Measurements from ENCODE around the gene CCDC8. TPM values are rescaled to one million over a fixed set of nuclear protein-coding genes. Genes with fewer than 3 reads are reported as not detected.

CCDC8 gene
- total and polyA plus RNA-seq, 2 experiments from 2014 or later: 5.6 to 16.5 TPM

DNA sequence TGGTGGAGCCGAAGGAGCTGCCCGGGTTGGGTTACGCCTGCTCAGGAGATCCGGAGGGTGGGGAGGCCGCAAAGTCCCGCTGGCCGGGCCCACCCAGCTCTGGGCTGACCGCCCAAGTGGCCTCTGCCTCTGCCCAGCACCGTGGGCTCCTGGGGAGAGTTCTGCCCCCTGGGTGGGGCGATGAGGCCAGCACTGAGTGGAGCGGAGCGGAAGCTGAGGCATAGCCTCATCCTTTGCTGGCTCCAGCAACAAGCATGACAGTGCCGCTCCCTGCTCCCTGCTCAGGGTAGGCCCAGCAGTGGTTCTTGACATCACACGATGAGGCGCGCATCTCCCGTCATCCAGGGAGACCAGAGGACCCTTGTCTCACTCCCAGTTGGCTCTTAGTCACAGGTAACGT lies 22.5 kb downstream of the CCDC8 start:
- ATAC-seq (no peak), DNase-seq (ENCODE audit: low spot score) (no peak)
- TF ChIP-seq STAT1 (IDR thresholded peaks at IDR 0.05; ENCODE audit: unreplicated experiment): no peak
- TF ChIP-seq, protein P1, sequence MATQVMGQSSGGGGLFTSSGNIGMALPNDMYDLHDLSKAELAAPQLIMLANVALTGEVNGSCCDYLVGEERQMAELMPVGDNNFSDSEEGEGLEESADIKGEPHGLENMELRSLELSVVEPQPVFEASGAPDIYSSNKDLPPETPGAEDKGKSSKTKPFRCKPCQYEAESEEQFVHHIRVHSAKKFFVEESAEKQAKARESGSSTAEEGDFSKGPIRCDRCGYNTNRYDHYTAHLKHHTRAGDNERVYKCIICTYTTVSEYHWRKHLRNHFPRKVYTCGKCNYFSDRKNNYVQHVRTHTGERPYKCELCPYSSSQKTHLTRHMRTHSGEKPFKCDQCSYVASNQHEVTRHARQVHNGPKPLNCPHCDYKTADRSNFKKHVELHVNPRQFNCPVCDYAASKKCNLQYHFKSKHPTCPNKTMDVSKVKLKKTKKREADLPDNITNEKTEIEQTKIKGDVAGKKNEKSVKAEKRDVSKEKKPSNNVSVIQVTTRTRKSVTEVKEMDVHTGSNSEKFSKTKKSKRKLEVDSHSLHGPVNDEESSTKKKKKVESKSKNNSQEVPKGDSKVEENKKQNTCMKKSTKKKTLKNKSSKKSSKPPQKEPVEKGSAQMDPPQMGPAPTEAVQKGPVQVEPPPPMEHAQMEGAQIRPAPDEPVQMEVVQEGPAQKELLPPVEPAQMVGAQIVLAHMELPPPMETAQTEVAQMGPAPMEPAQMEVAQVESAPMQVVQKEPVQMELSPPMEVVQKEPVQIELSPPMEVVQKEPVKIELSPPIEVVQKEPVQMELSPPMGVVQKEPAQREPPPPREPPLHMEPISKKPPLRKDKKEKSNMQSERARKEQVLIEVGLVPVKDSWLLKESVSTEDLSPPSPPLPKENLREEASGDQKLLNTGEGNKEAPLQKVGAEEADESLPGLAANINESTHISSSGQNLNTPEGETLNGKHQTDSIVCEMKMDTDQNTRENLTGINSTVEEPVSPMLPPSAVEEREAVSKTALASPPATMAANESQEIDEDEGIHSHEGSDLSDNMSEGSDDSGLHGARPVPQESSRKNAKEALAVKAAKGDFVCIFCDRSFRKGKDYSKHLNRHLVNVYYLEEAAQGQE (IDR thresholded peaks at IDR 0.05; ENCODE audit: unreplicated experiment): no peak
- TF ChIP-seq NANOG (IDR thresholded peaks at IDR 0.05; ENCODE audit: borderline replicate concordance): no peak
- TF ChIP-seq ZNF331 (CRISPR knock-in tag; IDR thresholded peaks at IDR 0.05; ENCODE audit: low read depth): no peak
- no peak for TF ChIP-seq EZH2 (IDR thresholded peaks at IDR 0.05; ENCODE audit: low read depth, unreplicated experiment)
- TF ChIP-seq, protein P2, sequence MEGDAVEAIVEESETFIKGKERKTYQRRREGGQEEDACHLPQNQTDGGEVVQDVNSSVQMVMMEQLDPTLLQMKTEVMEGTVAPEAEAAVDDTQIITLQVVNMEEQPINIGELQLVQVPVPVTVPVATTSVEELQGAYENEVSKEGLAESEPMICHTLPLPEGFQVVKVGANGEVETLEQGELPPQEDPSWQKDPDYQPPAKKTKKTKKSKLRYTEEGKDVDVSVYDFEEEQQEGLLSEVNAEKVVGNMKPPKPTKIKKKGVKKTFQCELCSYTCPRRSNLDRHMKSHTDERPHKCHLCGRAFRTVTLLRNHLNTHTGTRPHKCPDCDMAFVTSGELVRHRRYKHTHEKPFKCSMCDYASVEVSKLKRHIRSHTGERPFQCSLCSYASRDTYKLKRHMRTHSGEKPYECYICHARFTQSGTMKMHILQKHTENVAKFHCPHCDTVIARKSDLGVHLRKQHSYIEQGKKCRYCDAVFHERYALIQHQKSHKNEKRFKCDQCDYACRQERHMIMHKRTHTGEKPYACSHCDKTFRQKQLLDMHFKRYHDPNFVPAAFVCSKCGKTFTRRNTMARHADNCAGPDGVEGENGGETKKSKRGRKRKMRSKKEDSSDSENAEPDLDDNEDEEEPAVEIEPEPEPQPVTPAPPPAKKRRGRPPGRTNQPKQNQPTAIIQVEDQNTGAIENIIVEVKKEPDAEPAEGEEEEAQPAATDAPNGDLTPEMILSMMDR (conservative IDR thresholded peaks at IDR 0.05; ENCODE audit: low read depth in 2 of 2): no peak
- no peak for TF ChIP-seq EZH2phosphoT487 (IDR thresholded peaks at IDR 0.05; ENCODE audit: unreplicated experiment)
- no peak for TF ChIP-seq CREB1 (CRISPR knock-in tag; IDR thresholded peaks at IDR 0.05; ENCODE audit: low read depth)
- TF ChIP-seq, protein P3, sequence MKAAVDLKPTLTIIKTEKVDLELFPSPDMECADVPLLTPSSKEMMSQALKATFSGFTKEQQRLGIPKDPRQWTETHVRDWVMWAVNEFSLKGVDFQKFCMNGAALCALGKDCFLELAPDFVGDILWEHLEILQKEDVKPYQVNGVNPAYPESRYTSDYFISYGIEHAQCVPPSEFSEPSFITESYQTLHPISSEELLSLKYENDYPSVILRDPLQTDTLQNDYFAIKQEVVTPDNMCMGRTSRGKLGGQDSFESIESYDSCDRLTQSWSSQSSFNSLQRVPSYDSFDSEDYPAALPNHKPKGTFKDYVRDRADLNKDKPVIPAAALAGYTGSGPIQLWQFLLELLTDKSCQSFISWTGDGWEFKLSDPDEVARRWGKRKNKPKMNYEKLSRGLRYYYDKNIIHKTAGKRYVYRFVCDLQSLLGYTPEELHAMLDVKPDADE (IDR thresholded peaks at IDR 0.05): no peak
- TF ChIP-seq ZNF114 (CRISPR knock-in tag; IDR thresholded peaks at IDR 0.05): no peak
- TF ChIP-seq POLR2AphosphoS5 (IDR thresholded peaks at IDR 0.05; ENCODE audit: low read depth): no peak
- TF ChIP-seq, protein P4, sequence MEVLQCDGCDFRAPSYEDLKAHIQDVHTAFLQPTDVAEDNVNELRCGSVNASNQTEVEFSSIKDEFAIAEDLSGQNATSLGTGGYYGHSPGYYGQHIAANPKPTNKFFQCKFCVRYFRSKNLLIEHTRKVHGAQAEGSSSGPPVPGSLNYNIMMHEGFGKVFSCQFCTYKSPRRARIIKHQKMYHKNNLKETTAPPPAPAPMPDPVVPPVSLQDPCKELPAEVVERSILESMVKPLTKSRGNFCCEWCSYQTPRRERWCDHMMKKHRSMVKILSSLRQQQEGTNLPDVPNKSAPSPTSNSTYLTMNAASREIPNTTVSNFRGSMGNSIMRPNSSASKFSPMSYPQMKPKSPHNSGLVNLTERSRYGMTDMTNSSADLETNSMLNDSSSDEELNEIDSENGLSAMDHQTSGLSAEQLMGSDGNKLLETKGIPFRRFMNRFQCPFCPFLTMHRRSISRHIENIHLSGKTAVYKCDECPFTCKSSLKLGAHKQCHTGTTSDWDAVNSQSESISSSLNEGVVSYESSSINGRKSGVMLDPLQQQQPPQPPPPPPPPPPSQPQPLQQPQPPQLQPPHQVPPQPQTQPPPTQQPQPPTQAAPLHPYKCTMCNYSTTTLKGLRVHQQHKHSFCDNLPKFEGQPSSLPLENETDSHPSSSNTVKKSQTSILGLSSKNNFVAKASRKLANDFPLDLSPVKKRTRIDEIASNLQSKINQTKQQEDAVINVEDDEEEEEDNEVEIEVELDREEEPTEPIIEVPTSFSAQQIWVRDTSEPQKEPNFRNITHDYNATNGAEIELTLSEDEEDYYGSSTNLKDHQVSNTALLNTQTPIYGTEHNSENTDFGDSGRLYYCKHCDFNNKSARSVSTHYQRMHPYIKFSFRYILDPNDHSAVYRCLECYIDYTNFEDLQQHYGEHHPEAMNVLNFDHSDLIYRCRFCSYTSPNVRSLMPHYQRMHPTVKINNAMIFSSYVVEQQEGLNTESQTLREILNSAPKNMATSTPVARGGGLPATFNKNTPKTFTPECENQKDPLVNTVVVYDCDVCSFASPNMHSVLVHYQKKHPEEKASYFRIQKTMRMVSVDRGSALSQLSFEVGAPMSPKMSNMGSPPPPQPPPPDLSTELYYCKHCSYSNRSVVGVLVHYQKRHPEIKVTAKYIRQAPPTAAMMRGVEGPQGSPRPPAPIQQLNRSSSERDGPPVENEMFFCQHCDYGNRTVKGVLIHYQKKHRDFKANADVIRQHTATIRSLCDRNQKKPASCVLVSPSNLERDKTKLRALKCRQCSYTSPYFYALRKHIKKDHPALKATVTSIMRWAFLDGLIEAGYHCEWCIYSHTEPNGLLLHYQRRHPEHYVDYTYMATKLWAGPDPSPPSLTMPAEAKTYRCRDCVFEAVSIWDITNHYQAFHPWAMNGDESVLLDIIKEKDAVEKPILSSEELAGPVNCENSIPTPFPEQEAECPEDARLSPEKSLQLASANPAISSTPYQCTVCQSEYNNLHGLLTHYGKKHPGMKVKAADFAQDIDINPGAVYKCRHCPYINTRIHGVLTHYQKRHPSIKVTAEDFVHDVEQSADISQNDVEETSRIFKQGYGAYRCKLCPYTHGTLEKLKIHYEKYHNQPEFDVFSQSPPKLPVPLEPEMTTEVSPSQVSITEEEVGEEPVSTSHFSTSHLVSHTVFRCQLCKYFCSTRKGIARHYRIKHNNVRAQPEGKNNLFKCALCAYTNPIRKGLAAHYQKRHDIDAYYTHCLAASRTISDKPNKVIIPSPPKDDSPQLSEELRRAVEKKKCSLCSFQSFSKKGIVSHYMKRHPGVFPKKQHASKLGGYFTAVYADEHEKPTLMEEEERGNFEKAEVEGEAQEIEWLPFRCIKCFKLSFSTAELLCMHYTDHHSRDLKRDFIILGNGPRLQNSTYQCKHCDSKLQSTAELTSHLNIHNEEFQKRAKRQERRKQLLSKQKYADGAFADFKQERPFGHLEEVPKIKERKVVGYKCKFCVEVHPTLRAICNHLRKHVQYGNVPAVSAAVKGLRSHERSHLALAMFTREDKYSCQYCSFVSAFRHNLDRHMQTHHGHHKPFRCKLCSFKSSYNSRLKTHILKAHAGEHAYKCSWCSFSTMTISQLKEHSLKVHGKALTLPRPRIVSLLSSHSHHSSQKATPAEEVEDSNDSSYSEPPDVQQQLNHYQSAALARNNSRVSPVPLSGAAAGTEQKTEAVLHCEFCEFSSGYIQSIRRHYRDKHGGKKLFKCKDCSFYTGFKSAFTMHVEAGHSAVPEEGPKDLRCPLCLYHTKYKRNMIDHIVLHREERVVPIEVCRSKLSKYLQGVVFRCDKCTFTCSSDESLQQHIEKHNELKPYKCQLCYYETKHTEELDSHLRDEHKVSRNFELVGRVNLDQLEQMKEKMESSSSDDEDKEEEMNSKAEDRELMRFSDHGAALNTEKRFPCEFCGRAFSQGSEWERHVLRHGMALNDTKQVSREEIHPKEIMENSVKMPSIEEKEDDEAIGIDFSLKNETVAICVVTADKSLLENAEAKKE (CRISPR knock-in tag; IDR thresholded peaks at IDR 0.05): no peak
- no peak for TF ChIP-seq JUNB (IDR thresholded peaks at IDR 0.05; ENCODE audit: unreplicated experiment)
- H3K9me3 Mint-ChIP-seq: no peaks in the 10 kb centered on the region
- Histone ChIP-seq H3K27me3 (ENCODE audit: insufficient read depth) (no peaks in the 10 kb centered on the region), H3K36me3 (ENCODE audit: insufficient read depth) (no peaks in the 10 kb centered on the region; the same call in 1 of the 2 replicates), H3K9me2 (ENCODE audit: insufficient read depth) (no peaks in the 10 kb centered on the region), H4K20me1 (replicated peaks; ENCODE audit: insufficient read depth) (no peaks in the 10 kb centered on the region; the same call in 1 of the 2 replicates), H3K27ac (ENCODE audit: low read depth) (no peak overlapping the region), H3K4me1 (ENCODE audit: insufficient read depth) (no peaks in the 10 kb centered on the region; the same call in 1 of the 2 replicates), H2AFZ (no peak overlapping the region), H3K4me3 (no peak overlapping the region), H3K79me2 (replicated peaks; ENCODE audit: insufficient read depth) (no peaks in the 10 kb centered on the region), H3F3A (replicated peaks; ENCODE audit: low read depth) (peaks cover 12% of the 10 kb centered on the region), H3K4me2 (no peak overlapping the region)
- H3K4me3 Mint-ChIP-seq: no peak overlapping the region
- peaks cover 18% of the 10 kb centered on the region for H3K4me1 Mint-ChIP-seq
- no peak overlapping the region for H3K27ac Mint-ChIP-seq
- H3K27me3 Mint-ChIP-seq (ENCODE audit: insufficient read depth, low read depth, poor library complexity): peaks cover 22% of the 10 kb centered on the region
- H3K36me3 Mint-ChIP-seq (ENCODE audit: low read depth): peaks cover 58% of the 10 kb centered on the region
